PC-3 (cell line): Measurements from ENCODE around the gene RPS6KA3. TPM values are rescaled to one million over a fixed set of nuclear protein-coding genes. Genes with fewer than 3 reads are reported as not detected.
A peak's percentile ranks its signal among the peaks of the same experiment; 100 is the strongest.

ENCODE experiments used
- ATAC-seq: fragments of 200-7000 bp; cut with Tn5 transposase; 2 replicates; pipeline ENCODE4 v1.9.1; 2020; ENCODE audit warnings: mild to moderate bottlenecking, moderate library complexity
- BruUV-seq: library from RNA; stranded (reverse); fragments of 400-500 nt; replicated peaks from 2 replicates; lab custom pipeline; 2021; lab: Mats Ljungman, UMichigan
- CTCF ChIA-PET: fragments of 300-600 bp; sonication (Branson Sonifier 250); formaldehyde crosslinking; loops from one replicate; lab custom pipeline; 2022; ENCODE audit warnings: antibody characterized with exemption; lab: Charles Lee
- POLR2A ChIA-PET: fragments of 300-600 bp; sonication (Branson Sonifier 250); formaldehyde crosslinking; loops from one replicate; lab custom pipeline; 2022; ENCODE audit warnings: antibody characterized with exemption; ENCODE audit not compliant: unreplicated experiment; lab: Charles Lee
- DNase-seq: peaks from one replicate; pipeline ENCODE4 v3.0.0-alpha.2; 2015
- H2AFZ ChIP-seq: fragments of 300-600 bp; sonication (generic); 2 replicates; pipeline ENCODE4 v1.6.0; 2016; ENCODE audit warnings: antibody characterized with exemption, low read length
- H3F3A ChIP-seq: fragments of 300-600 bp; sonication (generic); one replicate; pipeline ENCODE4 v1.6.0; 2017; ENCODE audit warnings: antibody characterized with exemption, low read length, control low read depth, mild to moderate bottlenecking; ENCODE audit not compliant: unreplicated experiment
- H3K27ac ChIP-seq: fragments of 300-600 bp; sonication (generic); 2 replicates; pipeline ENCODE4 v1.5.1; 2016; ENCODE audit warnings: mild to moderate bottlenecking, low read length
- H3K27me3 ChIP-seq: fragments of 300-600 bp; sonication (generic); 2 replicates; pipeline ENCODE4 v1.6.1; 2016; ENCODE audit warnings: low read length, mixed read lengths
- H3K36me3 ChIP-seq: fragments of 300-600 bp; sonication (generic); 2 replicates; pipeline ENCODE4 v1.6.1; 2016; ENCODE audit warnings: low read depth, mixed run types, low read length, mixed read lengths
- H3K4me1 ChIP-seq: fragments of 300-600 bp; sonication (generic); 2 replicates; pipeline ENCODE4 v1.5.1; 2016; ENCODE audit warnings: low read length; ENCODE audit not compliant: insufficient read depth
- H3K4me2 ChIP-seq: fragments of 300-600 bp; sonication (generic); 2 replicates; pipeline ENCODE4 v1.6.0; 2016; ENCODE audit warnings: low read length
- H3K4me3 ChIP-seq: fragments of 300-600 bp; sonication (generic); 2 replicates; pipeline ENCODE4 v1.5.1; 2016; ENCODE audit warnings: mild to moderate bottlenecking, low read length, mixed read lengths
- H3K79me2 ChIP-seq: fragments of 300-600 bp; sonication (generic); 2 replicates; pipeline ENCODE4 v1.6.1; 2017; ENCODE audit warnings: low read length, mixed read lengths
- H3K9ac ChIP-seq: fragments of 300-600 bp; sonication (generic); 2 replicates; pipeline ENCODE4 v1.6.0; 2016; ENCODE audit warnings: mild to moderate bottlenecking, low read length
- H3K9me2 ChIP-seq: fragments of 300-600 bp; sonication (generic); replicated peaks from 2 replicates; pipeline ENCODE4 v1.6.1; 2016; ENCODE audit warnings: mixed run types, low read length, mixed read lengths
- H3K9me3 ChIP-seq: fragments of 300-600 bp; sonication (generic); 2 replicates; pipeline ENCODE4 v1.6.1; 2016; ENCODE audit warnings: low read length, mixed read lengths
- H4K20me1 ChIP-seq: fragments of 300-600 bp; sonication (generic); 2 replicates; pipeline ENCODE4 v1.6.1; 2016; ENCODE audit warnings: low read length, mixed read lengths
- EZH2 ChIP-seq: fragments of 300-600 bp; sonication (generic); IDR thresholded peaks from one replicate; pipeline ENCODE4 v1.6.1; 2017; ENCODE audit warnings: antibody characterized with exemption, mild to moderate bottlenecking, low read length; ENCODE audit not compliant: unreplicated experiment
- EZH2phosphoT487 ChIP-seq: fragments of 300-600 bp; sonication (generic); IDR thresholded peaks from 2 replicates; pipeline ENCODE4 v1.6.1; 2018; ENCODE audit warnings: mild to moderate bottlenecking, antibody characterized with exemption, low read length, borderline replicate concordance
- intact Hi-C: fragments of 100-400 bp; cut with micrococcal nuclease; formaldehyde crosslinking; loops from 2 replicates; pipeline ENCODE4 v1.9.0; 2023
- total RNA-seq: library from RNA; depleted of rRNA; stranded (reverse); fragments of >200 nt; gene quantifications from 2 replicates; pipeline ENCODE4 v1.2.3, GENCODE V29; 2014
- TF ChIP-seq, protein P1 (sequence below): fragments of 300-600 bp; sonication (generic); conservative IDR thresholded peaks from 2 replicates; pipeline ENCODE4 v1.5.1; 2017; ENCODE audit warnings: antibody characterized with exemption, low read depth, mild to moderate bottlenecking, low read length

Gene RPS6KA3
- total RNA-seq, 1 experiment from 2014 or later, result 22.8 TPM

- no peak overlapping the region for H3K4me3 ChIP-seq
- H3K79me2 ChIP-seq, result no peaks in the 10 kb centered on the region
- H3K4me2 ChIP-seq, result no peak overlapping the region
- H3K4me1 ChIP-seq, result peaks cover 16% of the 10 kb centered on the region
- H3F3A ChIP-seq, result no peaks in the 10 kb centered on the region
- TF ChIP-seq EZH2phosphoT487 (no peak), EZH2 (no peak)
- TF ChIP-seq, protein P1, sequence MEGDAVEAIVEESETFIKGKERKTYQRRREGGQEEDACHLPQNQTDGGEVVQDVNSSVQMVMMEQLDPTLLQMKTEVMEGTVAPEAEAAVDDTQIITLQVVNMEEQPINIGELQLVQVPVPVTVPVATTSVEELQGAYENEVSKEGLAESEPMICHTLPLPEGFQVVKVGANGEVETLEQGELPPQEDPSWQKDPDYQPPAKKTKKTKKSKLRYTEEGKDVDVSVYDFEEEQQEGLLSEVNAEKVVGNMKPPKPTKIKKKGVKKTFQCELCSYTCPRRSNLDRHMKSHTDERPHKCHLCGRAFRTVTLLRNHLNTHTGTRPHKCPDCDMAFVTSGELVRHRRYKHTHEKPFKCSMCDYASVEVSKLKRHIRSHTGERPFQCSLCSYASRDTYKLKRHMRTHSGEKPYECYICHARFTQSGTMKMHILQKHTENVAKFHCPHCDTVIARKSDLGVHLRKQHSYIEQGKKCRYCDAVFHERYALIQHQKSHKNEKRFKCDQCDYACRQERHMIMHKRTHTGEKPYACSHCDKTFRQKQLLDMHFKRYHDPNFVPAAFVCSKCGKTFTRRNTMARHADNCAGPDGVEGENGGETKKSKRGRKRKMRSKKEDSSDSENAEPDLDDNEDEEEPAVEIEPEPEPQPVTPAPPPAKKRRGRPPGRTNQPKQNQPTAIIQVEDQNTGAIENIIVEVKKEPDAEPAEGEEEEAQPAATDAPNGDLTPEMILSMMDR, result no peak
- BruUV-seq, result no TSS peak
- H2AFZ ChIP-seq, result no peak overlapping the region
- no peak overlapping the region for H3K9ac ChIP-seq
- no peaks in the 10 kb centered on the region for H4K20me1 ChIP-seq
- H3K36me3 ChIP-seq, result no peaks in the 10 kb centered on the region
- no peaks in the 10 kb centered on the region for H3K9me3 ChIP-seq
- ChIA-PET CTCF (no interaction called here), POLR2A (no interaction called here)
- intact Hi-C loops, result no loop called here
- DNase-seq (no peak), ATAC-seq (no peak)
- H3K27ac ChIP-seq, result no peak overlapping the region
- H3K9me2 ChIP-seq, result no peaks in the 10 kb centered on the region
- H3K27me3 ChIP-seq, result no peaks in the 10 kb centered on the region
These were observed 28.2 kb upstream of the RPS6KA3 start for GRCh38 chrX:20294957-20295356.

DNA sequence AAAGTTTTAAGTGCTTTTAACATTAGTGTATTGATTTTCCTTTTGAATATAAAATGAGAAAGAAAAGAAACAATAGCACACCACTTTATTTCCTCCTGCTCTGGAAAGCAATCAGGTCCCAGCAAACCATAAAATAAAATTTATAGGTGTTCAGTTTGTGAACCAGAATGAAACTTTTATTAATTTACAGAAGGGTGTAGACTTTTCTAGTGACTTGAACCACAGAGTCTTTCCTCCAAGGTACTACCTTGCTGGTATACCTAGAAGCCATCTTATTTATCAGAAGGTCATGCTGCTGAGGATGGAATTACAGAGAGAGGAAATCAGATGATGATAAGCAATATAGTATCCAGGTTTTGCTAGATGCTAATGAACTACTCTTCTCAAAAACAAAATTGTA, 27.6 kb upstream of the RPS6KA3 start:
- Histone ChIP-seq H2AFZ (no peak overlapping the region), H3F3A (no peaks in the 10 kb centered on the region), H3K27me3 (no peaks in the 10 kb centered on the region), H4K20me1 (no peaks in the 10 kb centered on the region), H3K36me3 (no peaks in the 10 kb centered on the region), H3K4me3 (no peak overlapping the region), H3K9me3 (no peaks in the 10 kb centered on the region), H3K27ac (no peak overlapping the region), H3K4me1 (peaks cover 16% of the 10 kb centered on the region), H3K79me2 (no peaks in the 10 kb centered on the region), H3K9me2 (no peaks in the 10 kb centered on the region), H3K9ac (no peak overlapping the region), H3K4me2 (no peak overlapping the region)
- POLR2A ChIA-PET, result no interaction called here
- no peak for DNase-seq
- CTCF ChIA-PET, result no interaction called here
- intact Hi-C loops, result no loop called here
- TF ChIP-seq EZH2phosphoT487, result no peak
- BruUV-seq, result no TSS peak
- no peak for ATAC-seq

DNA sequence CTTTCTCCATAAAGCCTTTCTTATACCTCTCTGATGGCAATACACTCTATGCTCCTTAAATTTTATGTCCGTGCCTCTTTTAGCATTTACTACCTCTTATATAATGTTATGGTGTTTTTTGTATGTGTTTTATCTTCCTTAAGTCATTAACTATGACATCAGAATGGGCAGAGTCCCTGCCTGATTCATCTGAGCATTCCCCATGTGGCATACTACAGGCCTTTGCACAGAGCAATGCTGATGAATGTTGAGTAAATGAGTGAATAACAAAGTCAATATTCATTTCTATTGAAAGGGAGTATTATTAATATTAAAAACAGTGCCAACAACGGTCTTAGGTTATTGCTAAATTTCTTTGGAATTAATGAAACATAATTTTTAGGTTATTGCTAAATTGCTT, 18.8 kb upstream of the RPS6KA3 start:
- no TSS peak for BruUV-seq
- Histone ChIP-seq H3K9me3 (no peaks in the 10 kb centered on the region), H4K20me1 (no peaks in the 10 kb centered on the region), H3K36me3 (no peaks in the 10 kb centered on the region), H3K4me1 (peaks cover 16% of the 10 kb centered on the region), H3K27ac (peak overlapping the region; percentile 79), H3K4me2 (peak overlapping the region; percentile 62), H3K79me2 (no peaks in the 10 kb centered on the region), H3K9me2 (no peaks in the 10 kb centered on the region), H2AFZ (no peak overlapping the region), H3F3A (no peaks in the 10 kb centered on the region), H3K4me3 (no peak overlapping the region), H3K9ac (peak overlapping the region; percentile 24; the same call in 1 of the 2 replicates), H3K27me3 (no peaks in the 10 kb centered on the region)
- CTCF ChIA-PET, result no interaction called here
- ATAC-seq (peak; percentile 97), DNase-seq (peak; percentile 79)
- TF ChIP-seq EZH2phosphoT487 (no peak), EZH2 (no peak)
- TF ChIP-seq, protein P1, result no peak
- POLR2A ChIA-PET, result no interaction called here
- intact Hi-C loops, result loop anchor here (2.0 kb wide), 1 partner anchor 77 kb away; no protein-coding TSS in a partner anchor
